HG03520 (cell line): Measurements from ENCODE around the gene SEMA3B.

Experiments used
- ATAC-seq: cut with Tn5 transposase; IDR thresholded peaks from one replicate; pipeline ENCODE4 v1.9.1; 2021; ENCODE audit warnings: mild to moderate bottlenecking, moderate library complexity; ENCODE audit not compliant: unreplicated experiment

SEMA3B gene

GRCh38 chr3:50292159-50293078 lies 23.5 kb downstream of the SEMA3B start, which contains the start of gene IFRD2:
Gene IFRD2, minus strand, starts transcription at chr3:50292429. Its CDS starts 155 bp downstream, at chr3:50292274.
- ATAC-seq = peak; percentile 91

- ATAC-seq = no peak
Observed at GRCh38 chr3:50293079-50293801, 24.3 kb downstream of the SEMA3B start.

GRCh38 chr3:50294089-50294488 lies 25.1 kb downstream of the SEMA3B start:
- ATAC-seq = no peak

- no peak for ATAC-seq
Observed at GRCh38 chr3:50294492-50295403, 25.8 kb downstream of the SEMA3B start.

- no peak for ATAC-seq
Observed at GRCh38 chr3:50295553-50296431, 26.8 kb downstream of the SEMA3B start.

- ATAC-seq = no peak
Observed at GRCh38 chr3:50296721-50297383, 27.9 kb downstream of the SEMA3B start.

GRCh38 chr3:50297384-50297775 lies 28.4 kb downstream of the SEMA3B start:
- ATAC-seq = no peak

GRCh38 chr3:50297896-50298725 lies 29.2 kb downstream of the SEMA3B start:
- ATAC-seq = no peak

GRCh38 chr3:50298836-50299637 lies 30.1 kb downstream of the SEMA3B start, which contains the start of the genes HYAL3 and NAA80:
Gene HYAL3, minus strand, starts transcription at chr3:50299405. Its CDS starts 3,803 bp downstream, at chr3:50295602.
Gene NAA80, minus strand, starts transcription at chr3:50299405. Its CDS starts 1,942 bp downstream, at chr3:50297463.
- peak; percentile 79 for ATAC-seq

GRCh38 chr3:50299638-50299928 lies 30.6 kb downstream of the SEMA3B start:
- ATAC-seq = no peak

- ATAC-seq = no peak
Observed at GRCh38 chr3:50299929-50300680, 31.2 kb downstream of the SEMA3B start.

GRCh38 chr3:50300681-50301254 lies 31.8 kb downstream of the SEMA3B start:
- ATAC-seq = no peak

- no peak for ATAC-seq
Observed at GRCh38 chr3:50302095-50303012, 33.4 kb downstream of the SEMA3B start.

GRCh38 chr3:50303013-50303815 lies 34.3 kb downstream of the SEMA3B start, which contains the start of gene HYAL1:
Gene HYAL1, minus strand, starts transcription at chr3:50303574. Its CDS starts 618 bp downstream, at chr3:50302956.
- ATAC-seq = no peak

- ATAC-seq = no peak
Observed at GRCh38 chr3:50304601-50305000, 35.7 kb downstream of the SEMA3B start.
